Subcutaneous adipose tissue (tissue), 4 donors: ENCODE data around the gene PPP2R1B. TPM values are rescaled to one million over a fixed set of nuclear protein-coding genes. Genes with fewer than 3 reads are reported as not detected.

ENCODE experiments used
- total RNA-seq, 4 donors: library from RNA; depleted of rRNA; stranded (reverse); fragments of >200 nt; gene quantifications; one replicate each; pipeline ENCODE4 v1.1.0, GENCODE V29; 2016
- TF ChIP-seq, protein P1 (sequence below): fragments of 450-650 bp; IDR thresholded peaks from one replicate; pipeline ENCODE4 v1.5.1; 2016; ENCODE audit warnings: low read depth, mild to moderate bottlenecking, control low read depth, antibody characterized with exemption, moderate library complexity

The PPP2R1B gene
- total RNA-seq, 4 donors from 2014 or later = 35.8 to 146 (median 67.8) TPM

DNA sequence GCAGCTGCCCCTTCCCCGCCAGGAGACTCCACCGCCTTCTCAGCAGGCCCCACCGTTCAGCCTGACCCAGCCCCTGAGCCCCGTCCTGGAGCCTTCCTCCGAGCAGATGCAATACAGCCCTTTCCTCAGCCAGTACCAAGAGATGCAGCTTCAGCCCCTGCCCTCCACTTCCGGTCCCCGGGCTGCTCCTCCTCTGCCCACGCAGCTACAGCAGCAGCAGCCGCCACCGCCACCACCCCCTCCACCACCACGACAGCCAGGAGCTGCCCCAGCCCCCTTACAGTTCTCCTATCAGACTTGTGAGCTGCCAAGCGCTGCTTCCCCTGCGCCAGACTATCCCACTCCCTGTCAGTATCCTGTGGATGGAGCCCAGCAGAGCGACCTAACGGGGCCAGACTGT lies 42.6 kb downstream of the PPP2R1B start:
- TF ChIP-seq, protein P1, sequence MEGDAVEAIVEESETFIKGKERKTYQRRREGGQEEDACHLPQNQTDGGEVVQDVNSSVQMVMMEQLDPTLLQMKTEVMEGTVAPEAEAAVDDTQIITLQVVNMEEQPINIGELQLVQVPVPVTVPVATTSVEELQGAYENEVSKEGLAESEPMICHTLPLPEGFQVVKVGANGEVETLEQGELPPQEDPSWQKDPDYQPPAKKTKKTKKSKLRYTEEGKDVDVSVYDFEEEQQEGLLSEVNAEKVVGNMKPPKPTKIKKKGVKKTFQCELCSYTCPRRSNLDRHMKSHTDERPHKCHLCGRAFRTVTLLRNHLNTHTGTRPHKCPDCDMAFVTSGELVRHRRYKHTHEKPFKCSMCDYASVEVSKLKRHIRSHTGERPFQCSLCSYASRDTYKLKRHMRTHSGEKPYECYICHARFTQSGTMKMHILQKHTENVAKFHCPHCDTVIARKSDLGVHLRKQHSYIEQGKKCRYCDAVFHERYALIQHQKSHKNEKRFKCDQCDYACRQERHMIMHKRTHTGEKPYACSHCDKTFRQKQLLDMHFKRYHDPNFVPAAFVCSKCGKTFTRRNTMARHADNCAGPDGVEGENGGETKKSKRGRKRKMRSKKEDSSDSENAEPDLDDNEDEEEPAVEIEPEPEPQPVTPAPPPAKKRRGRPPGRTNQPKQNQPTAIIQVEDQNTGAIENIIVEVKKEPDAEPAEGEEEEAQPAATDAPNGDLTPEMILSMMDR = no peak

DNA sequence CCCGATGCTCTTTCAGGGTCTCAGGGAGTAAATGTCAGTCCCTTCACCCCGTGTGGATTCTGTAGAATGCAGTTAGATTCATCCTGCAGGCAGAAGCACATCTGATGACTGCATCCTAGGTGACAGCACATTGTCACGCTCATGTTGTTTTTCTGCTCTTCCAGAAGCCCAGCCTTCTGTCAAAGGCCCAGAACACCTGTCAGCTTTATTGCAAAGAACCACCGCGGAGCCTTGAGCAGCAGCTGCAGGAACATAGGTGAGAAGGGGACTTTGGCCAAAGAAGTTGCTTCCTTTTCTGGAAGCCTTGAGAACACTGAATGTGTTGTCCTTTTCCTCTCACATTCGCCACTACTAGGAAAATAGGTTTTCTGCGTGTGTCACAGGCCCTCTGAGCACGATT lies 43.7 kb downstream of the PPP2R1B start:
- TF ChIP-seq, protein P1 = no peak

DNA sequence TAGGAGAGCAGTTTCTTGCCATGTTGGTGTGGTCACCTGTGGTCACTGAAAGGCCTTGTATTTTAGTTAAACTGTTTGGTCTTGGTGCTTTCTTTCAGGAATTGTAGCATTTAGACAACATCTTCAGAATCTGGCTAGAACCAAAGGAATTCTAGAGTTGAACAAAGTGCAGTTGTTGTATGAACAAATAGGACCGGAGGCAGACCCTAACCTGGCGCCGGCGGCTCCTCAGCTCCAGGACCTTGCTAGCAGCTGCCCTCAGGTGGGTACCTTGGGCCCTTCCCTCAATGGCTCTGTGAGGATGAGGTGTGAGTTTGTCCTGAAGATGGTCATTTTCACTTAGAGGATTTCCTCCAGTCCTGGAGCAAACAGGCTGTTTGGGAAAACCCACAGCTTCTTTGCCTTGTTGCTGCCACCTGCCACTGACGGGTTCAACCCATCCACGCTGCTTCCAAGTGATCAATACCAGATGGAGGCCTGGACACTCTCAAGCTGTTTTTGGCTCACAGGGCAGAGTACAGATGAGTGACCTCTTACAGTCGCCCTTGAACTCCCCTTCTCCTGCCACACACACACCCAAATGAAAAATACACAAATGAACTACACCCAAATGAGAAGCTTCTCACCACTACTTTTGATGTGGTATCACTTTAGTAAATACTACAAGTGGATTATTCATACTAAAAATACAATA lies 45.2 kb downstream of the PPP2R1B start:
- TF ChIP-seq, protein P1 = no peak

DNA sequence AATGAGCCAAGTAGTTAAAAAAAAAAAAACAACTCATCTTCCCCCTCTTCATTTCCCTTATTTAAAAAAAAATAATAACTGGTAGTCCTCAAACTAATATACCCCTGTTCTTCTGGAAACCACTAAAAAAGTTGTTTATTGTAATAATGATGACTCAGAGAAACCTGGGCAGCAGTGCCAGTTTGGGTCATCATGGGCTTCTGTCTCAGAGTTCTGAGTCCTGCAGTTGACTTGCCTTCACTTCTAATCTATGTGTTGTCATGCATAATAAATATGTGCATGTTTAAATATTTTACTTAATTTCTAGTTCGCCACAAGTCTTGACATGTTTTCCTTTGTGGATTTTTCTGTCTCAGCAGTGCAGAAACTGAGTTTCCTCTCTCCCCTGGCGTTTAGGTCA lies 46.8 kb downstream of the PPP2R1B start:
- TF ChIP-seq, protein P1 = no peak

DNA sequence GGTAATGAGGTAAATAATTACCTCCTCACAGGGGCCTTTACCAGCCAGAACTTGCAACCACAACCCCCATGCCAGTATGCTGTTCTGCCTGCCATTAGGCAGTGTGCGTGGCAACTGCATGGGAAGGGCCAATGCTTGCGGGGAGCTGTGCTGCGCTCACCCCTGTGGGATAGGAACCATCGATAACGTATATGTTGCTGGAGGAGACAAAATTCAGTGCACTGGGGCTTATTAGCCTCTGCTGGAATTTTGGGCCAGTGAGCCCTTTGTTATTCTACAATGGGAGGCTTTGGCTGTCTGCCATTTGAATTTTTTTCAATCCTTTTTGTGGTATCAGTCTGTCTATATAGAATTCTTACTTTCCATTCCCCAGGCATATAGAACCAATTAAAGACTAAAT lies 47.3 kb downstream of the PPP2R1B start:
- TF ChIP-seq, protein P1 = no peak

DNA sequence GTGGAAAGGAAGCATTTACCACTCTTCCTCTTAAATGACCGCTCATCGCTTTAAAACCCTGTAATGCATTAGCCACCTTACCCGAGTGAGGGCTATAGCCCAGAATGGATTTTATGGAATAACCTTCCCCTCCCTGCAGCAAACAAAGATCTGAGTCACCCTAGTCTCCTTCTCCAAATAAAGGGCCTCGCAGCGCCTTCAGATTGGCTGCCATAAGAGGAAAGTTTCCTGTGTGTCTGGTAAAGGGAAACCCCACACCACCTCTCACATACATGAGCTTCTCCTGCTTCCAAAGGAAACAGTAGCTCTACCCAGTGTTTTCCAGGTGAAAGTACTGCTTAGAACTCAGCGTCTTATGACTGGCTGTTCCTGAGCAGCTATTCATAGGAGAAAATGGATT lies 47.8 kb downstream of the PPP2R1B start:
- TF ChIP-seq, protein P1 = no peak

DNA sequence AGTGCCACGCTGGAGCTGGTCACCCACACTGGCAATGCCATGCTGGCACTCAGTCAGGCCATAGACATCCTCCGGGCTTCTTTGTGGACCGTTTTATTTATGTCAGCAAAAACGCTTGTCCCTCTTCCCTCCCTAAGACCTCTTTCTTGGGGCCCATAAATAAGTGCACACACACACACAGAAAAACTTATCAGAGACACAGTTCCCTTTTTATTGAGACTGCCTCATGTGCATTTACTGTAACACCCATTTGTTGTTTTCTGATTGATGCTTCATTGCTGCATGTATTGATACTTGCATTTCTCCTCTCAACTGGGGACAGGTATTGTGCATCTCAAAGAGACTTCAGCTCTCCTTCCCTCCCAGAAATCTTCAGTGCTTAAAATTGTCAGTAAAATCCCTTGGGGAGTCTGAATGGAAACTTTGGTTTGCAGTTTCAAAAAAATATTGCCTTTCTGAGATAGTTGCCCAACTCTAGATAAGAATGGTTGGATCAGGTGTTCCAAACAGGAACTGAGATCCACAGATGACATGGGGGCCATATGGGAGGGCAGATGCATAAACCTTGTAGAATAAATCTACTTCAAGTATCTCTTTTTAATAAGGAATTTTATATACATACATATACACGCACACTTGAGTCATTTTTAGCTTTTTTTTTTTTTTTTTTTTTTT lies 50.9 kb downstream of the PPP2R1B start:
- TF ChIP-seq, protein P1 = no peak
